Brain microvascular endothelial cell (primary cell): ENCODE data around the gene CALML3.

ENCODE experiments used
- DNase-seq: peaks from one replicate; pipeline ENCODE4 v3.0.0-alpha.2; 2020
- H3K27ac ChIP-seq: fragments of 250-450 bp; sonication (Bioruptor Pico); 2 replicates; pipeline ENCODE4 v1.5.1; 2020; ENCODE audit warnings: mild to moderate bottlenecking, moderate library complexity
- H3K27me3 ChIP-seq: fragments of 250-450 bp; sonication (Bioruptor Pico); replicated peaks from 2 replicates; pipeline ENCODE4 v1.5.1; 2020; ENCODE audit warnings: mild to moderate bottlenecking
- H3K36me3 ChIP-seq: fragments of 250-450 bp; sonication (Bioruptor Pico); replicated peaks from 2 replicates; pipeline ENCODE4 v1.5.1; 2020; ENCODE audit warnings: mild to moderate bottlenecking
- H3K4me3 ChIP-seq: 2 replicates; pipeline ENCODE4 v1.5.1; 2011; ENCODE audit warnings: low read depth, mild to moderate bottlenecking, control low read depth, low read length, moderate library complexity
- CTCF ChIP-seq: IDR thresholded peaks from 2 replicates; pipeline ENCODE4 v1.5.1; 2011; ENCODE audit warnings: low read depth, mild to moderate bottlenecking, moderate library complexity, low read length, control low read depth, inconsistent platforms; ENCODE audit errors: missing control alignments
- in situ Hi-C: cut with HindIII; loops from 2 replicates; pipeline ENCODE4 v1.10.0; 2017; ENCODE audit warnings: low sequenced_read_pairs, low pct_ligation_motif_present

The CALML3 gene

GRCh38 chr10:5563991-5564536, 39.3 kb downstream of the CALML3 start:
- Histone ChIP-seq H3K27me3 (no peaks in the 10 kb centered on the region), H3K36me3 (no peaks in the 10 kb centered on the region), H3K27ac (no peak overlapping the region), H3K4me3 (no peak overlapping the region)
- TF ChIP-seq CTCF: no peak
- peak; percentile 60 for DNase-seq
- in situ Hi-C loops: no loop called here

- Histone ChIP-seq H3K36me3 (no peaks in the 10 kb centered on the region), H3K27me3 (no peaks in the 10 kb centered on the region), H3K4me3 (no peak overlapping the region), H3K27ac (no peak overlapping the region)
- in situ Hi-C loops: no loop called here
- no peak for DNase-seq
- TF ChIP-seq CTCF: no peak
Measured at GRCh38 chr10:5564537-5565204, 39.9 kb downstream of the CALML3 start.

GRCh38 chr10:5565205-5565545, 40.4 kb downstream of the CALML3 start:
- H3K27me3 ChIP-seq: no peaks in the 10 kb centered on the region
- in situ Hi-C loops: no loop called here
- DNase-seq: no peak
- H3K27ac ChIP-seq: no peak overlapping the region
- no peaks in the 10 kb centered on the region for H3K36me3 ChIP-seq
- no peak for TF ChIP-seq CTCF
- no peak overlapping the region for H3K4me3 ChIP-seq

- H3K27me3 ChIP-seq: no peaks in the 10 kb centered on the region
- DNase-seq: peak; percentile 42
- H3K4me3 ChIP-seq: no peak overlapping the region
- no peak overlapping the region for H3K27ac ChIP-seq
- no peak for TF ChIP-seq CTCF
- H3K36me3 ChIP-seq: no peaks in the 10 kb centered on the region
- in situ Hi-C loops: no loop called here
Measured at GRCh38 chr10:5565671-5566581, 41.2 kb downstream of the CALML3 start.

- in situ Hi-C loops: no loop called here
Measured at GRCh38 chr10:5566614-5567013, 41.9 kb downstream of the CALML3 start.

More at GRCh38 chr10:5566614-5567013, 41.9 kb downstream of the CALML3 start:
- Histone ChIP-seq H3K4me3 (no peak overlapping the region), H3K36me3 (no peaks in the 10 kb centered on the region), H3K27ac (no peak overlapping the region), H3K27me3 (no peaks in the 10 kb centered on the region)
- no peak for DNase-seq
- TF ChIP-seq CTCF: no peak
